ENCODE measurements around the gene TXN. TPM values are rescaled to one million over a fixed set of nuclear protein-coding genes. Genes with fewer than 3 reads are reported as not detected.

TXN gene
- total and polyA plus RNA-seq, 10 of the 15 experiments (the other 5 are each of a cell fraction or from before 2014, with no cell fraction given): 309 to 2,304 (median 650) TPM

GRCh38 chr9:110293248-110293647 lies 36.9 kb upstream of the TXN start:
- intact Hi-C loops (cut with micrococcal nuclease; ENCODE audit: unreplicated experiment) (no loop called here), in situ Hi-C loops (cut with MboI) (no loop called here)
- Histone ChIP-seq H3K79me2 (ENCODE audit: control insufficient read depth, insufficient read depth, low read length) (no peaks in the 10 kb centered on the region), H3K9me3 (replicated peaks; ENCODE audit: control insufficient read depth, insufficient read depth, low read length) (no peaks in the 10 kb centered on the region), H3K4me2 (ENCODE audit: control insufficient read depth, insufficient read depth) (no peak overlapping the region), H2AFZ (ENCODE audit: control insufficient read depth, low read depth, low read length) (no peak overlapping the region), H3K9ac (ENCODE audit: control insufficient read depth, insufficient read depth, low read length) (no peak overlapping the region), H3K36me3 (ENCODE audit: control insufficient read depth in 2 of 2, insufficient read depth in 2 of 2, low read length in 1 of 2) (no peaks in the 10 kb centered on the region), H3K4me1 (ENCODE audit: control insufficient read depth, insufficient read depth, low read length) (no peaks in the 10 kb centered on the region), H3K27me3 (replicated peaks in 1 of 2; ENCODE audit: control insufficient read depth in 2 of 2, insufficient read depth in 2 of 2, low read length in 1 of 2) (no peaks in the 10 kb centered on the region), H4K20me1 (ENCODE audit: control insufficient read depth, insufficient read depth) (no peaks in the 10 kb centered on the region), H3K27ac (ENCODE audit: control insufficient read depth, insufficient read depth) (no peak overlapping the region), H3K4me3 (no peak overlapping the region)
- POLR2A ChIA-PET: interaction anchor here (0.7 kb wide), 1 partner anchor 108 kb away, joined by 4 read pairs; no protein-coding TSS in a partner anchor
- ATAC-seq (no peak), DNase-seq (ENCODE audit: low read depth, low spot score) (no peak), FAIRE-seq (no peak)
- 80% methylated on average over 1 of the region's 1 CpG for WGBS (ENCODE audit: insufficient coverage, insufficient replicate concordance, low lambda C conversion rate, missing lambda C conversion rate)
- CTCF ChIA-PET: no interaction called here
- RAD21 ChIA-PET (ENCODE audit: unreplicated experiment): interaction anchor here (0.7 kb wide), 1 partner anchor 36 kb away, joined by 4 read pairs; no protein-coding TSS in a partner anchor
- BruUV-seq (replicated peaks): no TSS peak
- SMC1A ChIA-PET (ENCODE audit: uncharacterized antibody, unreplicated experiment): interaction anchor here (0.9 to 1.1 kb wide), 2 partner anchors 14 to 16 kb away, joined by 3 read pairs; no protein-coding TSS in a partner anchor
- no peak for TF ChIP-seq ZNF207 (IDR thresholded peaks at IDR 0.05; ENCODE audit: borderline replicate concordance)
- no peak for TF ChIP-seq CREM (IDR thresholded peaks at IDR 0.05; ENCODE audit: low read depth)
- TF ChIP-seq CEBPB (IDR thresholded peaks at IDR 0.05; ENCODE audit: borderline replicate concordance in 1 of 2, low read depth in 2 of 2, low read length in 2 of 2): no peak

GRCh38 chr9:110291921-110292557 lies 35.7 kb upstream of the TXN start:
- Histone ChIP-seq H3K4me3 (no peak overlapping the region), H3K27ac (ENCODE audit: control insufficient read depth, insufficient read depth) (no peak overlapping the region), H4K20me1 (ENCODE audit: control insufficient read depth, insufficient read depth) (no peaks in the 10 kb centered on the region), H2AFZ (ENCODE audit: control insufficient read depth, low read depth, low read length) (no peak overlapping the region), H3K79me2 (ENCODE audit: control insufficient read depth, insufficient read depth, low read length) (no peaks in the 10 kb centered on the region), H3K36me3 (ENCODE audit: control insufficient read depth in 2 of 2, insufficient read depth in 2 of 2, low read length in 1 of 2) (no peaks in the 10 kb centered on the region), H3K9me3 (replicated peaks; ENCODE audit: control insufficient read depth, insufficient read depth, low read length) (no peaks in the 10 kb centered on the region), H3K9ac (ENCODE audit: control insufficient read depth, insufficient read depth, low read length) (no peak overlapping the region), H3K27me3 (replicated peaks in 1 of 2; ENCODE audit: control insufficient read depth in 2 of 2, insufficient read depth in 2 of 2, low read length in 1 of 2) (no peaks in the 10 kb centered on the region), H3K4me1 (ENCODE audit: control insufficient read depth, insufficient read depth, low read length) (no peaks in the 10 kb centered on the region), H3K4me2 (ENCODE audit: control insufficient read depth, insufficient read depth) (no peak overlapping the region)
- no peak for DNase-seq (ENCODE audit: low read depth, low spot score)
- in situ Hi-C loops (cut with MboI): no loop called here
- intact Hi-C loops (cut with micrococcal nuclease; ENCODE audit: unreplicated experiment): no loop called here
- CTCF ChIA-PET: no interaction called here
- RAD21 ChIA-PET (ENCODE audit: unreplicated experiment): interaction anchor here (0.6 kb wide), 1 partner anchor 28 kb away, joined by 3 read pairs; no protein-coding TSS in a partner anchor
- FAIRE-seq: no peak
- 67% methylated on average over 28 of the region's 28 CpGs for WGBS (ENCODE audit: insufficient coverage, insufficient replicate concordance, low lambda C conversion rate, missing lambda C conversion rate)
- TF ChIP-seq STAT1 (conservative IDR thresholded peaks at IDR 0.05) (no peak), ETV6 (conservative IDR thresholded peaks at IDR 0.05 in 1 of 2, IDR thresholded peaks at IDR 0.05 in 1 of 2; ENCODE audit: borderline replicate concordance in 1 of 2, low read depth in 1 of 2) (no peak), ZBED1 (IDR thresholded peaks at IDR 0.05; ENCODE audit: borderline replicate concordance) (no peak), PBX3 (IDR thresholded peaks at IDR 0.05; ENCODE audit: insufficient replicate concordance, low read depth, low read length) (no peak), SMC3 (IDR thresholded peaks at IDR 0.05; ENCODE audit: borderline replicate concordance, low read length) (no peak), GABPA (IDR thresholded peaks at IDR 0.05; ENCODE audit: low read depth) (no peak), WRNIP1 (IDR thresholded peaks at IDR 0.05; ENCODE audit: borderline replicate concordance, low read depth, low read length) (no peak), IRF3 (IDR thresholded peaks at IDR 0.05) (no peak), MEF2B (IDR thresholded peaks at IDR 0.05; ENCODE audit: partially characterized antibody, poor library complexity, severe bottlenecking) (no peak), NFYB (IDR thresholded peaks at IDR 0.05; ENCODE audit: insufficient read depth, low read depth, low read length) (no peak), EZH2 (IDR thresholded peaks at IDR 0.05; ENCODE audit: borderline replicate concordance, control insufficient read depth, low read depth, low read length) (no peak), NFYA (IDR thresholded peaks at IDR 0.05; ENCODE audit: borderline replicate concordance, low read depth, low read length) (no peak)
- BruUV-seq (replicated peaks): no TSS peak
- no peak for ATAC-seq
- SMC1A ChIA-PET (ENCODE audit: uncharacterized antibody, unreplicated experiment): no interaction called here
- POLR2A ChIA-PET: no interaction called here
